Gastrocnemius medialis (tissue), 4 donors: Measurements from ENCODE around the gene SLC52A3.

ENCODE experiments used
- CTCF ChIP-seq, 5 experiments: fragments of 450-650 bp in 3 of 5; fragments of 200-600 bp in 2 of 5; sonication (generic) in 2 of 5; IDR thresholded peaks in 4 of 5; conservative IDR thresholded peaks in 1 of 5; 1 replicate in 4 of 5; 2 replicates in 1 of 5; pipeline ENCODE4 v1.5.1; 2016 to 2019; ENCODE audit warnings: antibody characterized with exemption in 5 of 5, mild to moderate bottlenecking in 3 of 5, moderate library complexity in 3 of 5
- POLR2A ChIP-seq, 2 donors: fragments of 450-650 bp; IDR thresholded peaks; one replicate each; pipeline ENCODE4 v1.6.1; 2017; ENCODE audit warnings: antibody characterized with exemption in 2 of 2, mild to moderate bottlenecking in 2 of 2, moderate library complexity in 2 of 2

DNA sequence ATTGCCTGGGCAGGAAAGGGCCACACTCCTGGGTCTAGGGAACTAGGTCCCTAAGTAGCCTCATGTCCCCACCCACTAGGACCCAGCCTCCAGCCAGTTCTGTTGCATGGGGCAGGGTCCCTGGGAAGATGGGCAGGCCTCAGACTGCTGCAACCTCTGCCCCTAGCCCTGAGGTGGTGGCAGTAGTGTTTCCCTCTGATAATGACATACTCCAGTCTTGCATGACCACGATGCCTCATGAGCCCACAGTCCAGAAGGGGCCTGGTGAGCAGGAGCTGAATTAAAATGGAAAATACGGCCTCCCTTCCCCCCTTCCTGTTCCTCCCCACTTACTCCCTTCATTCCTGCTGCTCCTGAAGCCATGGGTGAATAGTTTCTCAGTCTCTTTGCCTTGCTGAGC is 56.7 kb downstream of the SLC52A3 start:
- TF ChIP-seq POLR2A (IDR thresholded peaks at IDR 0.05) (no peak), CTCF (IDR thresholded peaks at IDR 0.05 in 4 of 5, conservative IDR thresholded peaks at IDR 0.05 in 1 of 5) (no peak)
